ENCODE results near the gene DCANP1.

Gene DCANP1

GRCh38 chr5:135417083-135417482 is 30.1 kb downstream of the DCANP1 start:
- DNase-seq = no peak

GRCh38 chr5:135405082-135405481 is 42.1 kb downstream of the DCANP1 start:
- DNase-seq = no peak

- DNase-seq = no peak
Observed at GRCh38 chr5:135402031-135402430, 45.1 kb downstream of the DCANP1 start.

- peak; percentile 41 for DNase-seq
Observed at GRCh38 chr5:135400866-135401265, 46.3 kb downstream of the DCANP1 start.

GRCh38 chr5:135399794-135400542 is 47.2 kb downstream of the DCANP1 start:
- no peak for DNase-seq

- DNase-seq = peak; percentile 54
Observed at GRCh38 chr5:135398855-135399793, 48.0 kb downstream of the DCANP1 start, which contains the start of gene MACROH2A1. Gene MACROH2A1 (minus strand): TSS chr5:135399231. CDS start chr5:135389093, 10,138 bp downstream.

GRCh38 chr5:135398160-135398854 is 48.8 kb downstream of the DCANP1 start:
- peak; percentile 30 for DNase-seq

- DNase-seq = no peak
Observed at GRCh38 chr5:135397084-135397483, 50.1 kb downstream of the DCANP1 start.

- DNase-seq = no peak
Observed at GRCh38 chr5:135396459-135397055, 50.6 kb downstream of the DCANP1 start.

GRCh38 chr5:135395866-135396265 is 51.3 kb downstream of the DCANP1 start:
- DNase-seq = no peak

- no peak for DNase-seq
Observed at GRCh38 chr5:135395451-135395850, 51.7 kb downstream of the DCANP1 start.

Data from NCI-H510A (cell line).